HG03575 (cell line): ENCODE results near the gene KCNS1.
"Not testable (repeated sequence)": the region's sequence is repeated elsewhere in the genome, so short reads cannot be mapped to it uniquely, and the experiment has no call there.

Source experiments
- ATAC-seq: cut with Tn5 transposase; IDR thresholded peaks from one replicate; pipeline ENCODE4 v1.9.1; 2021; ENCODE audit not compliant: unreplicated experiment, insufficient number of reproducible peaks, low FRiP score; ENCODE audit errors: extremely low read depth

Gene KCNS1

GRCh38 chr20:45087097-45087790, 13.7 kb downstream of the KCNS1 start:
- ATAC-seq: no peak

- no peak for ATAC-seq
Measured at GRCh38 chr20:45085867-45086266, 15.1 kb downstream of the KCNS1 start.

DNA sequence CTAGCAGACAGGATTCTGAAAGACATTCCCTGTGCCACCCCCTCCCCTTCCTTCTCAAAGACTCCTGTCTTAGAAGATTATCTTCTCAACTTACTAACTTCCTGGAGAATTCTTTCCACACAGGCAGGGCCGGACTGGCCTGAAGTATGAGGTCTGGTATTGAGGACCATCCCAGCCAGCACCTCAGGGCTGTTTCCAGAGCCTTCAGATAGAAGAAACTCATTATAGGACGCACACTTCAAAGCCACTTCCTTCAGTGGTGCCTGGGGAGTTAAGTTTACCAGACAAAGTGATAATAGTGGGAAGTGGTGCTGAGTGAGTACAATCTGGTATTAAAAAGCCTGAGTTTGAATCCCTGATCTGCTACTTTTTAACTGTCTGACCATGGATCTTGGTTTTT, 15.6 kb downstream of the KCNS1 start:
- no peak for ATAC-seq

DNA sequence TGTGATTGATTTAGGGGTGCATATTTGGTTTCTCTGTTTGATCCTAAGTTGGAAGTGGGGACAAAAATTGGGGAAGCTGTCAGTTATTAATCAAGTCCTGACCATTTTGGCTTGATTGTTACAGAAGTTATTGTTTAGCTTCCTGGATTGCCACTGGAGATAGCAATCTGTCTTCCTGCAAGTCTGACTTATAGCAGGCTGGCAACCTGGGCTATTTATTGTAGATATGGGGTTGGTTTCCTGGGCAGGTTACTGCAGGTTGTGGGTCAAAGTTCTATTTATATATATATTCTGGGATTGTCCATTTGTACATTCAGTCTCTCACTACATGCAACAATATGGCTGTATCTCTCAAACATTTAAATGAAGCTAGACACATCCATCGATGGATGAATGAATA, 17.8 kb downstream of the KCNS1 start:
- ATAC-seq: no peak

- ATAC-seq: no peak
Measured at GRCh38 chr20:45082468-45082867, 18.5 kb downstream of the KCNS1 start.

DNA sequence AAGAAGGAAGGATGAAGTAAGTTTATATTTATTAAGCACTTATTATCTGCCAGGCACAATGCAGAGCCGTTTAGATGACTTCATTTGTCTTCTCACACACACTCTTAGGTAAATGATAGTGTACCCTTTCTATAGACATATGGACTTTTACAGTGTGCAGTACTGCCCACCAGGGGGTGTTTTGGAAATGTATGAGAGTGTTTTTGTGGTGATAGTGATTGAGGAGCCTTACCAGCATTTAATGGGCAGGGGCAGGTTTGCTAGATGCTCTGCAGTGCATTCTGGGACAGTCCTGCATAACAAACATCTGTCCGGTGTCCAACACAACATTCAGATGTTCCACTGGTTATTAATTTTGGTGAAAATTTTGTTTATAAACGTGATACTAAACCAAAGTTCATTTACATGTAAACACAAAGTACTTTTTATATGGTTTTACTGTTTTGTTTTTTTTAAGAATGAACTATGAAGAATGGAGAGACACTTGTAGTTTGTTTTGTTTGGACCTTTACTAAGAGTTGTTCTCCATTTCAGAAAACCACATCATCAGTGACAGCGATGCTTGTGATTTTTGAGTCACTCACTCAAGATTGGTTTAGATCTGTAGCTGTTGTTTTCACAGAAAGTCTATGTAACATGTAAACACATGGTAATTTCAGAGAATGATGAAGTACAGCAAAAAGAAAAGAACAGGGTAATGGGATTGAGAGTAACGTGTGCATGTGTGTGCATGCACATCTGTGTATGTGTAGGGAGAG, 19.9 kb downstream of the KCNS1 start:
- no peak for ATAC-seq

DNA sequence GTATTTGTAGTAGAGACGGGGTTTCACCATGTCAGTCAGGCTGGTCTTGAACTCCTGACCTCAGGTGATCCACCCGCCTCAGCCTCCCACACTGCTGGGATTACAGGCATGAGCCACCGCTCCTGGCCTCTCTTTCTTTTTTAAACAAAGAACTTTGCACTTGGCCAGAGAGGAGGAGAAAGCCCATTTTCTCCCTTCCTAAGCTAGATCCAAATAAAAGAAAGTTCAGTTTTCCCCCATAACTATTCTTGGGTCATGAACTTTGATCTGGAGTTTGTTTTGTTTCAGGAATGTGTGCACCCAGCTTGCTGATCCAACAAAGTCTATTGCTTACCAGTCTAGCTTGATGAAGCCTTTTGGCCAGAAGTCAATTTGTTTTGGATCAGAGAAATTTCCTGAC, 23.4 kb downstream of the KCNS1 start:
- no peak for ATAC-seq

DNA sequence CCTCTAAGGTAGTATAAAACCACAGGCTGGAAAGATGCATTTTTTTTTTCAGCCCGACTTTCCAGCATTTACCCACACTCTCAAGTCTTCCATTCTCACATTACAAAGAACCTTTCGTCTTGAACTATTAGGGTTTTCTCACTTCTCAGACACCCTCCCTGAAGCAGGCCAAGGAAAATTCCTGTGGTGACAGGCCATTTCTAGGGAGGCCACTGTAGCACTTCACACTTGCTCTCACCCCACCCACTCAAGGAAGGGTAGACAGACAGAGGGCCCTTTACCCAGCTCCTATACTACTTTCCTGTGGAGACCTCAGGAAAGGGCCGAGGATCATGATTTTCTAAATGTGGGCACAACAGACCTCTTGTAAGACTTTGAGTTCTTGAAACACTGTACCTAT, 27.7 kb downstream of the KCNS1 start:
- no peak for ATAC-seq

DNA sequence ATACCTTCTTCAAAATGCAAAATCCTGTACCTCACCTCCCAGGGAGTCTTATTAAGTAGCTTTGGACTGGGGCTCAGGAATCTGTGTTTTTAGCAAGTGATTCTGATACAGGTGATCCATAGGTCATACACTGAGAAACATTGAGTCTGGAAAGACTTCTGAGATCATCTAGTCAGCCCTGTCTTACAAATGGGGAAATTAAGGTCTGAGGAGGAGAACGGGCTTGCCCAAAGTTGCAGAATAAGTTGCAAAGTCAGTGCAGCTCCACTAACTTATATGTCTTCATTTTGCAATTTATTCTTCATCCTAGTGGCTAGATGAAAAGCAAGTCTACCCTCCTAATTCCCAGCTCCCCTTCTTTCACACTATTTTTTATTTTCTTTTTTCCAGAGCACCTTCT, 28.9 kb downstream of the KCNS1 start:
- ATAC-seq: no peak

DNA sequence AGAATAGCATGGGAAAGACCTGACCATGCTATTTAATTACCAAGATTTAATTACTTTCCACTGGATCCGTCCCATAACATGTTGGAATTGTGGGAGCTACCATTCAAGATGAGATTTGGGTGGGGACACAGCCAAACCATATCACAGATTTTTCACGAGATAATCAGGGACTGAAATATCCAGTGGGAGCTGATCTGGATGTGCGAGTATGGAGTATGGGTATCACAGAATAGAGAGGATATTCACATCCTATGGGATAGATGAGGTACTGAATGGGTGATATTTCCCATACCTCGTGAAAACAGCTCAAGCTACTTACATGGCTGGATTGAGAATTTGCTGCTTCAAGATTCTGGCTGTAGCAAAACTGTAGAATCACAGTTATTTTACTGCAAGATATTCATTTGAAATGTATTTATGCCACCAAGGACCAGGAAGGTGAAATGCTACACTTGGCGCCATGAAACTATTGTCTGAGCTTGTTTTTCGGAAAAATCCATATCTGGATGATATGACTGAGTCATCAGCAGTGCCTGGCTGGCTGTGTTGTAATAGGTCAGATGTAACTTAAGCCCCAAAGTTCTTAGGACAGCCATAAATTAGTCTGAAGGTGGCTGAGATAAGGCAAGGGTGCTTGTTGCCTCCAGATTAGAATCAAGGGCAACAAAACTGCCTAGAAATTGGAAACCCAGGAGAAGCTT, 29.8 kb downstream of the KCNS1 start:
- ATAC-seq: no peak

GRCh38 chr20:45069261-45069660, 31.7 kb downstream of the KCNS1 start:
- no peak for ATAC-seq

DNA sequence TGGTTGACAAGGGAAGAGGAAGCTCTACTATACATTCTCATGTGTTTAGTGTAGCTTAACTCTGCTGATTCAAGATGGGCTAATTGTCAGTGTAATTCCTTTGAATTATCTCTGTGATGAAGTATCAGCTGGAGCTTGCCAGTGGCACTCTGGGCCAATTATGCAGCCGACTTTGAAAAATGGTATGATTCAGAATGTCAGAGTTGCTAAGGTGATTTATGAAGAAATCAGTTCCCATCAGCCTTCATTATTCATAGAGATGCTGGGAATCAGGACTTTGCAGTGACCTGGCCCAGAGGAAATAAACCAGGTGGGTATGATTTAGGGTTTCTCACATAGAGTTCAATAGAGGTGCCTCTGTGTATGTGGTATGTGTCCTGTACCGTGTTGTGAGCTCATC, 33.4 kb downstream of the KCNS1 start:
- no peak for ATAC-seq

DNA sequence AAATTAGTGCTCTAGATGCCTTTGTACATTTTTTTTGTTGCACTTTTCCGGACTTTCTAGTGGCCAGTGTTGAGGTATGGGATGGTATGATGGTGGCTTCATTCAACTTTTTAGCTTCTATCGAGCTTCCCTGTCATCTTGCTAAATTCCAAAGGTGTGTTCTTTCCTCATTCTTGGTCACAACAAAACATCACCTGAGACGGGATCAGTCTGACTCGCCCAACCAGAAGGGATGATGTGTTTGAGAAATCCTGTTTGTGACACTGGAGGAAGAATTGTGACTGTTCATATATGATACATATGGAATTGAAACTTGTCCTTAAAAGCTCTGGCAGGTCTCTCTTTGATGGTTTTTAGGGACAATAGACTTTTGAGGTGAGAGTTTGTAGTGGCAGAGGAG, 33.8 kb downstream of the KCNS1 start:
- ATAC-seq: no peak

DNA sequence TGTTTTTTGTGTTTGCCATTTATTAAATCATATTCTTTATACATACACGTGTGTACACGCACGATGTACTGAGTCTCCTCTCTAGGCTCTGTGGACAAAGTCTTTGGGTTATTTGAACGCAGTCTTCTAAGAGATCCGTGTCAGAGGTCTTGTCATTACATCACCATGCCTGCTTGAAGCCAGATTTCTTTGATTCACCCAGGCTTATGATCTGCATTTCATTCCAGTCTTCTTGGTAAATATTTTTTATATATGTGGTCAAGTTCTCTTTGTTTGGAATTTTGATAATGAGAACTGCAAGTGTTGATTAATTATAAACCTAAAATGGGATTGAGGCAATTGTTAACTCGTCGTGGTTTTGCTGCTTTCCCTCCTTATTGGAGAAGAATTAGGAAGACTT, 34.6 kb downstream of the KCNS1 start:
- no peak for ATAC-seq

- ATAC-seq: no peak
Measured at GRCh38 chr20:45064812-45065211, 36.1 kb downstream of the KCNS1 start.

DNA sequence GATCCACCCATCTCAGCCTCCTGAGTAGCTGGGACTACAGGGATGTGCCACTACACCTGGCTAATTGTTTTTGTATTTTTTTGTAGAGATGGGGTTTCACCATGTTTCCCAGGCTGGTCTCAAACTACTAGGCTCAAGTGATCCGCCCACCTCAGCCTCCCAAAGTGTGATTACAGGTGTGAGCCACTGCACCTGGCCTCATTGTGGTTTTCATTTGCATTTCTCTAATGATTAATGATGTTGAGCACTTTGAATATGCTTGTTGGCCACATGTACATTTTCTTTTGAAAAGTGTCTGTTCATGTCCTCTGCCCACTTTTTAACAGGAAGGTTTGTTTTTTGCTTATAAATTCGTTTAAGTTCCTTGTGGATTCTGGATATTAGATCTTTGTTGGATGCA, 37.8 kb downstream of the KCNS1 start:
- ATAC-seq: not testable (repeated sequence)

- ATAC-seq: no peak
Measured at GRCh38 chr20:45061244-45061643, 39.7 kb downstream of the KCNS1 start.

- ATAC-seq: no peak
Measured at GRCh38 chr20:45060294-45060693, 40.6 kb downstream of the KCNS1 start.

DNA sequence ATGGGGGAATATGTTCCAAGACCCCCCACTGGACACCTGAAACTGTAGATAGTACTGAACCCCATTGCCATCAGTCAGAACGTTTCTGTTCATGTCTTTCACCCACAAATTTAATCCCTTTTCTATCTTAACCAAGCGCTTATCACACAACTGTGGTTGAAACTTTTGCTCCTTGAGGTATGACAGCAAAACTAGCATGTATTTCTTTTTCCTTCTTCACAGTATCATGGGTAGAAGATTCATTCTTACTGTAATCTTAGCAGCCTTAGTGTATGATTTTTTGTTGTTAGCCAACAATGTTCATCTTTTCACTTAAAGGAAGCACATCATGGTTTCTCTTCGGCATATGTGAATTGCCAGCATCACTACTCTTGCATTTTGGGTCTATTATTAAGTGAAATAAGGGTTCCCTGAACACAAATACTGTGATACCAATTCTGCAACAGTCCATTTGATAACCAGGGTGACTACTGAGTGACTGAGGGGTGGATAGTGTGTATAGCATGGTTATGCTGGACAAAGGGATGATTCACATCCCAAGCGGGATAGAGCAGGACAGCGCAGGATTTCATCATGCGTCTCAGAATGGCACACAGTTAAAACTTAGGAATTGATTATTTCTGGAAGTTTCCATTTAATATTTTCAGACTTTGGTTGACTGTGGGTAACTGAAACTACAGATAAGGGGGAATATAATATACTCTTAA, 41.8 kb downstream of the KCNS1 start:
- no peak for ATAC-seq
